Tibial nerve (tissue), 3 donors: ENCODE data around the gene JMJD1C.

ENCODE experiments used
- POLR2A ChIP-seq, 2 donors: fragments of 450-650 bp; IDR thresholded peaks; one replicate each; pipeline ENCODE4 v1.6.1; 2017; ENCODE audit warnings: antibody characterized with exemption in 2 of 2, mild to moderate bottlenecking in 2 of 2, moderate library complexity in 2 of 2
- TF ChIP-seq, protein P1 (sequence below), 5 experiments: fragments of 200-600 bp in 3 of 5; fragments of 450-650 bp in 2 of 5; sonication (generic) in 3 of 5; IDR thresholded peaks; one replicate each; pipeline ENCODE4 v1.5.1; 2016 to 2019; ENCODE audit warnings: antibody characterized with exemption in 5 of 5, mild to moderate bottlenecking in 3 of 5, moderate library complexity in 2 of 5

DNA sequence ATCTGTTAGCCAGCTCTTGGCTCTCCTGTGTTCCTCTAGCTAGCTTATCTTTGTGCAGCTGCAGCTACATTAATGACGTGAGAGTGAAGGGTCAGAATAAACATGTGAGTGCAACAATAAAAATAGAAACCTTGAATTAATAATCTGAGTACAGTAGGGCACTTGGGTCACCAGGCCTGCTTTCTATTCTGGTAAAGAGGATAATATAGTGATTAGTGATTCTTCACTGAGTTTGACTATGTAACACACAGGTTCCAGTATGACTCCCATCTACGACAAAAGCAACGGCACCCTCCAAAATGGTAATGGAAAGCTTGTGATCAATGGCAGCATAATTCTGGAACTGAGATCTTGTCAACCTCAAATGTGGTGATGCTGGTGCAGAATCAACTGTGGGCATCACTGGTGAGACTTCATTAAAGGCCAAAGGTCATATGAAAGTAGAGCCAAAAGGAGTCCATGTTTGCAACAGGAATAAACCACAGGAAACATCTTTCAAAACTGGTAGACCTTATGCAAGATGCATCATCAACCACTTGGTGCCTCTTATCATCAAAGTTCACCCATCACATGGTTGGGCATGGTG, 255.1 kb downstream of the JMJD1C start:
- TF ChIP-seq, protein P1, sequence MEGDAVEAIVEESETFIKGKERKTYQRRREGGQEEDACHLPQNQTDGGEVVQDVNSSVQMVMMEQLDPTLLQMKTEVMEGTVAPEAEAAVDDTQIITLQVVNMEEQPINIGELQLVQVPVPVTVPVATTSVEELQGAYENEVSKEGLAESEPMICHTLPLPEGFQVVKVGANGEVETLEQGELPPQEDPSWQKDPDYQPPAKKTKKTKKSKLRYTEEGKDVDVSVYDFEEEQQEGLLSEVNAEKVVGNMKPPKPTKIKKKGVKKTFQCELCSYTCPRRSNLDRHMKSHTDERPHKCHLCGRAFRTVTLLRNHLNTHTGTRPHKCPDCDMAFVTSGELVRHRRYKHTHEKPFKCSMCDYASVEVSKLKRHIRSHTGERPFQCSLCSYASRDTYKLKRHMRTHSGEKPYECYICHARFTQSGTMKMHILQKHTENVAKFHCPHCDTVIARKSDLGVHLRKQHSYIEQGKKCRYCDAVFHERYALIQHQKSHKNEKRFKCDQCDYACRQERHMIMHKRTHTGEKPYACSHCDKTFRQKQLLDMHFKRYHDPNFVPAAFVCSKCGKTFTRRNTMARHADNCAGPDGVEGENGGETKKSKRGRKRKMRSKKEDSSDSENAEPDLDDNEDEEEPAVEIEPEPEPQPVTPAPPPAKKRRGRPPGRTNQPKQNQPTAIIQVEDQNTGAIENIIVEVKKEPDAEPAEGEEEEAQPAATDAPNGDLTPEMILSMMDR (IDR thresholded peaks at IDR 0.05): no peak
- no peak for TF ChIP-seq POLR2A (IDR thresholded peaks at IDR 0.05)
